HG03378 (cell line): ENCODE results near the gene NRGN.

Source experiments
- ATAC-seq: cut with Tn5 transposase; IDR thresholded peaks from one replicate; pipeline ENCODE4 v1.9.1; 2021; ENCODE audit warnings: mild to moderate bottlenecking, moderate library complexity; ENCODE audit not compliant: unreplicated experiment

Gene NRGN

DNA sequence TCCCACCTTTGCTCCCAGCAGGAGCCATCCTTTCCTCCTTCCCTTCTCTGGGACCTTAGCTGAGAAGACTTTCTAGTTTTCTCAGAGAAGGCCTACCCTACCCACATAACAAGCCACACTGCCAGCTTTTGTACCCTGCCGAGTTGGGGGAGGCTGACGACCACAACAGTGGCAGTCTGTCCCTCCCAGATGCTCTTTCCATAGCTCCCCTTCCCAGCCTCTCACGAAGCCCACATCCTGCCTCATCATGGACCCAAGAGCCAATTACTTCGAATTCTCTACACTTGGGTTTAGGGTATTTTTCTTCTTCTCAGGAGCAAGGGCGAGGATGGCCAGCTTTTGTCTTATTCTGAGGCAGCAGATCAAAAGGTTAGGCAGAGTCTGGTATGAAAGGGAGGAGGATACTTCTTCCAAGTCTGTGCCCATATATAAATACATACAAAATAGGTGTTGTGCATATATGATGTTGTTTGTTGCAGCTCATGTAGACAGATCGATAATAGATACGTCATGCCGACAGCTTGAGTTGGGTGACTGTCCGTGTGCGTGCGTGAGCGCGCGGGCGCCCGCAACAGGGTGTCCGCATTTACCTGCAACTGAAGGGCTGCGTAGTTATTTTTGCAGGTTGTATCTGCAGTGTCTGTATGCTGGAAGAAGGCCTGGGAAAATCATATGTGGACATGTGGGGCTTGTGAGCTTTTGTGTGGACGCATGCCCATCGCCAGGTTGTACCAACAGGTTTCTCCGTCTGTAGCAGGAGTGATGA, 846 bp upstream of the NRGN start:
- ATAC-seq, result no peak

- peak; percentile 53 for ATAC-seq
Observed at GRCh38 chr11:124740277-124740882, 638 bp downstream of the NRGN start.

DNA sequence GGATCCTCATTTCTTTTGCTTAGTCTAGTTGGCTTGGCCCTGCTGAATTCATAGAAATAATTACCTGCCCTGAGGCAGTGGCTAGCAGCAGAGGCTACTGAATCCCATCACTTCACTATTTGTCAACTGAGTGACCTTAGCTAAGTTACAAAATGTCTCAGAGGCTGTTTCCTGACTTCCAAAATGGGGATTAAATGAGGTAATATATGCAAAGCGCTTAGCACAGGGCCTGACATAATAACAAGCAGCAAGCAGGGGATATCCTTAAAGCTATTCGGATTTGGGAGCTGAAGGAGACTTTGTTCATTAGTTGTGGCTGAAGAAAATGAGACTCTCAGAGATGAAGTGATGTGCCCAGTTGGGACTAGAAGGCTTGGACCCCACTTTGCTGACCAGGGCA, 2.8 kb downstream of the NRGN start:
- ATAC-seq, result no peak

DNA sequence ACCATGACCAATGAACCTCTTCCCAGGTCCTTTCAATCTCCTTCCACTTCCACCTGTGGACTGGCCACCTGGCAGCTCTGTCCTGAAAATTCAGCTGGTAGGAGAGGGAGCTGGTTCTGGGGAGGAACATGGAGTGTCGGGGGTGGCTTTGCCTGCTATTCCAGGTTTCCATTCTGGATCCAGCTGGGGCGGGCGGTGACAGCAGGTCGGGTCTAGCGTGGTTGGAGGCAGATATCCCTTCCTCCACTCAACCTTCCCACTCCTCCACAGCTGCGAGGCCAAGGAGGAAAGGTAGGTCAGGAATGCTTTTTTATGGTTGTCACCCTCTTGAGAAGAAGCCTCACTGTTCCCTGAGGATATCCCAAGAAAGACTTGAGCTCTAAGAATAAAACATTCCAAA, 3.3 kb downstream of the NRGN start:
- no peak for ATAC-seq

DNA sequence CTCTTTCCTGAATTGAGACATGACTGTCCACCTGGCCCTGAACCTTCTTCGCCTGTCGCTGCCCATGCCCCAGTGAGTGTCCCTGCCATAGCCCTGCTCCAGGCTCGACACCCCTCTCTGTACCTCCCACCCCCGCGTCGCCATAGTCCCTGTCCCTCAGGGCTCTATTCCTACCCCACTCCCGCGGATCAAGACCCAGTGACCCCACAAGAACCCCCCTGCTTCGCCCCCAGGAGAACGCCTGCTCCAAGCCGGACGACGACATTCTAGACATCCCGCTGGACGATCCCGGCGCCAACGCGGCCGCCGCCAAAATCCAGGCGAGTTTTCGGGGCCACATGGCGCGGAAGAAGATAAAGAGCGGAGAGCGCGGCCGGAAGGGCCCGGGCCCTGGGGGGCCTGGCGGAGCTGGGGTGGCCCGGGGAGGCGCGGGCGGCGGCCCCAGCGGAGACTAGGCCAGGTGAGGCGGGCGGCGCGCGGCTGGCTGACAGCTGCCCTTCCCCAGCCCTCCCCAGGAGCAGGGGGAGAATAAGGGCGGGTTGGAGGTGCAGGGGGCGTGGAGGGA, 5.6 kb downstream of the NRGN start:
- no peak for ATAC-seq

- no peak for ATAC-seq
Observed at GRCh38 chr11:124745835-124746620, 6.3 kb downstream of the NRGN start.

- ATAC-seq, result peak; percentile 83
Observed at GRCh38 chr11:124746621-124747243, 7.0 kb downstream of the NRGN start.

DNA sequence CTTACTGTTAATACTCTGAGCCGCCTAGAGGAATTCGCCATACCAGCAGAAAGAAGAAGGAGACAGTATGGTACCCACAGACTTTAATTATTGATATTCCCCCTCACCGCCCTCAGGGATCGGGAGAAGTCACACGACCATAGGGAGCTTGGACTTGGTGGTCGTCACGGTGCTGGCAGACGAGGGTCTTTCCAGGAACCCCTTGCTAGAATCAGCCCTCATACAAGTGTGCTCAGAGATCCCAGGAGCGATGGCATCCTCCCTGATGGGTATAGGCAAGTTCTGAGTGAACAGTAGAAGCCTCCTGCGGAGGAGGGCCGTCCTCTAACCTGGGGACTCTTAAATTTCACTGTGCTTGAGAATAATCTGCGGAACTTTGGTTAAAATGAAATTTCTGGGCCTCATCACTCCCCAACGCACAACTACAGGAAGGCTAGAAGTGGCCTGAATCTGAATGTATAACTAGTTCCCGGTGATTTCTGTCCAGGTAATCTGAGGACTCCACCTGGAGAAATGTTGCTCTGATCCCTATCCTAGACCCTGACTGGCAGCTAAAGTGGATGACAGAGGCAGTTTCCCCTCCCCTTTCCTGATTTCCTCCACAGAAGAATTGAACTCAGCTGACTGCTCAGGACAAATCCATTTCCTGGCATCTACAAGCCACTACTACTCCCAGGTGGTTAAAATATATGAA, 7.8 kb downstream of the NRGN start:
- ATAC-seq, result no peak

DNA sequence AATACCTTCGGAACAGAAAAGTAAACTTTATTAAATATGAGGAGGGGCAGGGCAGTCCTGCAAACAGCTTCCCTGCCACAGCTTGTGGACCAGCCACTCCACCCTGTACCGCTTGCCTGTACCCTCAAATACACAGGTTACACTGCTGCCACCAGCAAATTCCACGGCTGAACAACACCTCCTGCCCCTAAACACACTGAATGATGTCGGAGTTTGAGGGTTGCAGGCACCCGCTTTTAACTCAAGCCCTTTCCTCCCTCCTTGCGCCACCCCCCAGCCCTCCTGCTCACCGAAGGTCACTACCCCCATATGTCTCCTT, 8.3 kb downstream of the NRGN start:
- ATAC-seq, result no peak

- ATAC-seq, result no peak
Observed at GRCh38 chr11:124748481-124749343, 9.0 kb downstream of the NRGN start.

- no peak for ATAC-seq
Observed at GRCh38 chr11:124749912-124750311, 10.2 kb downstream of the NRGN start.

DNA sequence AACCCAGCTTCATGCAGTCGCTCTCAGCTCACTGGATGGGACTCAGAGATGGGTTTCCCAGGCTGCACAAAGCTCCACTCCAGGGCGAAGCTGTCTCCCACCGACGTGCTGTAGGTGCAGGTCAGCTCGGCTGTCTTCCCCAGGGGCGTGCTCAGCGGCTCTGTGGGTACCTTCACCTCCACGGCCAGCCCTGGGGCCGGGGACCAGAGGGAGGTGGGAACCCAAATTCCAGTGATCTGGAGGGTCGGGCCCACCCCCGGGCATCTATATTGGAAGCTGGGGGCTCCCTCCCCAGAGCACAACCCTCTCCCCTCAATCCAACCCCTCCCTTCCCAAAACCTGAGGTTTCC, 11.6 kb downstream of the NRGN start:
- no peak for ATAC-seq

DNA sequence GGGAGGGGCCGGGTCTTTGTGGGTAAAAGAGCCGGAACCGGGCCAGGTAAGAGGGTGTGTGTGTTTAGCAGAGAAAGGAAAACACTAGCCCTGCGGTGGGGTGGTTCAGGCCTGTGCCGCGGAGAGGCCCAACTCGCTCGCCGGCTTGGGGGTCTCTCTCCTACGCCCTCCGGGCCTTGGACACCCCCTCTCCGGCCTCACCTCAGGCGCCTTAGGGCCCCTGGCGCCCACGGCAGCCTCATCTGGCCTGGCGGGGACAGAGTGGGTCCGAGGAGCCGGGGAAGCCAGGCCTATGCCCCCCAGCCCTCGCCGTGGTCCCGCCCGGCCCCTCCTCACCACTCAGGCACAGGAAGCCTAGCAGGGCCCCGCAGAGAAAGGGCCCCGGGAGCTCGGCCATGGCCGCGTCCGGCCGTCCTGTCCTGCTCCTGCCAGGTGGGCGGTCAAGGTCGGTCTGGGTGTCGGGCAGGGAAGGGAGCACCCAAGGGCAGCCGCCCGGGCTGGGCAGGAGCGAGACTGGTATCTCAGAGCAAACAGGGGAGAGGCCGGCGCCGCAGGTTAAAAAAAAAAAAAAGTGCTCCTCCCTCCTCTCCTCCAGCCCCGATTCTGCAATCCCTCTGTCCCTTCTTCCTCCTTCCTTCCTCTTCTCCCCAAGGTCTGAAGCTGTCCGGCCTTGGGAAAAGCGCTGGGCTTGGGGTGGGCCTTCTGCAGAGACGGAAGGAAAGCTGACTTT, 12.2 kb downstream of the NRGN start, which contains the start of gene VSIG2:
Gene VSIG2, minus strand, starts transcription at position 515 of the 730 bp plus-strand sequence. Its CDS starts 118 bp downstream, at position 397.
- ATAC-seq, result no peak

- no peak for ATAC-seq
Observed at GRCh38 chr11:124752471-124753102, 12.8 kb downstream of the NRGN start.

- no peak for ATAC-seq
Observed at GRCh38 chr11:124753205-124753604, 13.5 kb downstream of the NRGN start.

- no peak for ATAC-seq
Observed at GRCh38 chr11:124753624-124754023, 13.9 kb downstream of the NRGN start.

GRCh38 chr11:124754309-124754708, 14.6 kb downstream of the NRGN start:
- no peak for ATAC-seq

DNA sequence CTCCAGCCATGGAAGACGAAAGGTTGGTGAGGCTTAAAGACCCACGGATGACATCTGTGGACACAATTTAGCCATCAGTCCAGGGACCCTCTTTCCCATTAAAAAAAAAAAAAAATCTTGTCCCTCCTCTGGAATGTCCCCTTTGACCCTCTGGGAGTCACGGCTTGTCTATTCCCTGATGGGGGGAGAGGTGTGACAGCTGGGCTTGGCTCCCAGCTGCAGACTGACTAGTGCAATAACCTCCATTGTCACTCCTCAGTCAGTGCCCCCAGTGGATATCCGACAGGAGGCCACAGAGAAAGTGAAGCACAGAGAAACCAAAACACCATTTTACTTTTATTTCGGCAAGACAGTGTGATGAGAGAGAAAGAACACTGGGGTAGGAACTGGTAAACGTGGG, 15.0 kb downstream of the NRGN start:
- ATAC-seq, result no peak
